Breast epithelium (tissue), 3 donors: ENCODE results near the gene TRMT11.

ENCODE experiments used
- POLR2A ChIP-seq: fragments of 450-650 bp; IDR thresholded peaks from one replicate; pipeline ENCODE4 v1.6.1; 2016; ENCODE audit warnings: antibody characterized with exemption, mild to moderate bottlenecking, moderate library complexity
- TF ChIP-seq, protein P1 (sequence below), 3 donors: fragments of 450-650 bp; IDR thresholded peaks; one replicate each; pipeline ENCODE4 v1.5.1; 2016 to 2017; ENCODE audit warnings: antibody characterized with exemption in 3 of 3, mild to moderate bottlenecking in 3 of 3, moderate library complexity in 3 of 3

- TF ChIP-seq, protein P1, sequence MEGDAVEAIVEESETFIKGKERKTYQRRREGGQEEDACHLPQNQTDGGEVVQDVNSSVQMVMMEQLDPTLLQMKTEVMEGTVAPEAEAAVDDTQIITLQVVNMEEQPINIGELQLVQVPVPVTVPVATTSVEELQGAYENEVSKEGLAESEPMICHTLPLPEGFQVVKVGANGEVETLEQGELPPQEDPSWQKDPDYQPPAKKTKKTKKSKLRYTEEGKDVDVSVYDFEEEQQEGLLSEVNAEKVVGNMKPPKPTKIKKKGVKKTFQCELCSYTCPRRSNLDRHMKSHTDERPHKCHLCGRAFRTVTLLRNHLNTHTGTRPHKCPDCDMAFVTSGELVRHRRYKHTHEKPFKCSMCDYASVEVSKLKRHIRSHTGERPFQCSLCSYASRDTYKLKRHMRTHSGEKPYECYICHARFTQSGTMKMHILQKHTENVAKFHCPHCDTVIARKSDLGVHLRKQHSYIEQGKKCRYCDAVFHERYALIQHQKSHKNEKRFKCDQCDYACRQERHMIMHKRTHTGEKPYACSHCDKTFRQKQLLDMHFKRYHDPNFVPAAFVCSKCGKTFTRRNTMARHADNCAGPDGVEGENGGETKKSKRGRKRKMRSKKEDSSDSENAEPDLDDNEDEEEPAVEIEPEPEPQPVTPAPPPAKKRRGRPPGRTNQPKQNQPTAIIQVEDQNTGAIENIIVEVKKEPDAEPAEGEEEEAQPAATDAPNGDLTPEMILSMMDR (IDR thresholded peaks at IDR 0.05): no peak
- TF ChIP-seq POLR2A: no peak
These were observed 15.6 kb upstream of the TRMT11 start for GRCh38 chr6:125970760-125971159.
